ENCODE results near the gene MCM9. TPM values are rescaled to one million over a fixed set of nuclear protein-coding genes. Genes with fewer than 3 reads are reported as not detected.

The MCM9 gene
- total and polyA plus RNA-seq, 2 donors (not counting 1 experiment from before 2014, with no cell fraction given): 14.0 to 54.5 TPM

- Histone ChIP-seq H4K20me1 (ENCODE audit: control insufficient read depth, insufficient read depth, low read length, poor library complexity, severe bottlenecking) (no peaks in the 10 kb centered on the region), H3K36me3 (replicated peaks in 1 of 2; ENCODE audit: control extremely low read depth in 1 of 2, control insufficient read depth in 1 of 2, extremely low read depth in 1 of 2, insufficient read depth in 2 of 2, low read length in 1 of 2) (no peaks in the 10 kb centered on the region), H3K4me2 (replicated peaks; ENCODE audit: low read depth, low read length, poor library complexity, severe bottlenecking) (no peak overlapping the region), H3K4me3 (ENCODE audit: control extremely low read depth in 1 of 5, extremely low read depth in 1 of 5, insufficient read depth in 1 of 5, low read depth in 2 of 5, low read length in 4 of 5) (no peak overlapping the region), H3K27me3 (replicated peaks in 1 of 4; ENCODE audit: control extremely low read depth in 1 of 4, control insufficient read depth in 3 of 4, insufficient read depth in 4 of 4, low read length in 3 of 4) (no peaks in the 10 kb centered on the region), H3K27ac (ENCODE audit: low read length in 2 of 2) (no peak overlapping the region), H2AFZ (ENCODE audit: insufficient read depth, low read depth, low read length, poor library complexity, severe bottlenecking) (no peak overlapping the region), H3K9ac (ENCODE audit: low read length) (no peak overlapping the region), H3K79me2 (ENCODE audit: control insufficient read depth, insufficient read depth, low read length) (no peaks in the 10 kb centered on the region), H3K9me3 (ENCODE audit: control extremely low read depth in 1 of 3, control insufficient read depth in 2 of 3, insufficient read depth in 1 of 3, low read length in 2 of 3) (no peaks in the 10 kb centered on the region), H3K4me1 (ENCODE audit: control insufficient read depth in 2 of 2, insufficient read depth in 2 of 2, low read length in 2 of 2) (no peaks in the 10 kb centered on the region)
- ATAC-seq (ENCODE audit: low read depth) (no peak), DNase-seq (no peak)
- CTCF ChIA-PET: no interaction called here
- Mint-ChIP-seq H3K27ac (no peak overlapping the region), H3K4me1 (no peaks in the 10 kb centered on the region), H3K9me3 (ENCODE audit: insufficient read depth) (no peaks in the 10 kb centered on the region), H3K27me3 (no peaks in the 10 kb centered on the region), H3K4me3 (no peak overlapping the region)
- intact Hi-C loops (cut with micrococcal nuclease): no loop called here
- POLR2A ChIA-PET: no interaction called here
- TF ChIP-seq CTCF (IDR thresholded peaks at IDR 0.05) (no peak), EZH2 (IDR thresholded peaks at IDR 0.05; ENCODE audit: borderline replicate concordance, insufficient read depth, low read depth, low read length, poor library complexity, severe bottlenecking) (no peak)
- WGBS (ENCODE audit: insufficient coverage): no CpG with 5 or more reads among the region's 5 CpGs
Measured at GRCh38 chr6:118980063-118980462, 45.1 kb upstream of the MCM9 start.

- CTCF ChIA-PET: no interaction called here
- H3K4me1 Mint-ChIP-seq: no peaks in the 10 kb centered on the region
- no peaks in the 10 kb centered on the region for H3K27me3 ChIP-seq (replicated peaks in 1 of 4; ENCODE audit: control extremely low read depth in 1 of 4, control insufficient read depth in 3 of 4, insufficient read depth in 4 of 4, low read length in 3 of 4)
- no peak overlapping the region for H3K9ac ChIP-seq (ENCODE audit: low read length)
- H3K4me2 ChIP-seq (replicated peaks; ENCODE audit: low read depth, low read length, poor library complexity, severe bottlenecking): no peak overlapping the region
- H4K20me1 ChIP-seq (ENCODE audit: control insufficient read depth, insufficient read depth, low read length, poor library complexity, severe bottlenecking): no peaks in the 10 kb centered on the region
- H3K4me1 ChIP-seq (ENCODE audit: control insufficient read depth in 2 of 2, insufficient read depth in 2 of 2, low read length in 2 of 2): no peaks in the 10 kb centered on the region
- H3K9me3 ChIP-seq (ENCODE audit: control extremely low read depth in 1 of 3, control insufficient read depth in 2 of 3, insufficient read depth in 1 of 3, low read length in 2 of 3): no peaks in the 10 kb centered on the region
- ATAC-seq (ENCODE audit: low read depth) (no peak), DNase-seq (no peak)
- intact Hi-C loops (cut with micrococcal nuclease): no loop called here
- WGBS (ENCODE audit: insufficient coverage): no CpG with 5 or more reads among the region's 1 CpG
- H3K36me3 ChIP-seq (replicated peaks in 1 of 2; ENCODE audit: control extremely low read depth in 1 of 2, control insufficient read depth in 1 of 2, extremely low read depth in 1 of 2, insufficient read depth in 2 of 2, low read length in 1 of 2): no peaks in the 10 kb centered on the region
- no peaks in the 10 kb centered on the region for H3K79me2 ChIP-seq (ENCODE audit: control insufficient read depth, insufficient read depth, low read length)
- no peak overlapping the region for H3K4me3 Mint-ChIP-seq
- TF ChIP-seq EZH2 (IDR thresholded peaks at IDR 0.05; ENCODE audit: borderline replicate concordance, insufficient read depth, low read depth, low read length, poor library complexity, severe bottlenecking): no peak
- no peak for TF ChIP-seq CTCF (IDR thresholded peaks at IDR 0.05)
- no peak overlapping the region for H3K27ac ChIP-seq (ENCODE audit: low read length in 2 of 2)
- H3K9me3 Mint-ChIP-seq (ENCODE audit: insufficient read depth): no peaks in the 10 kb centered on the region
- H3K27me3 Mint-ChIP-seq: no peaks in the 10 kb centered on the region
- H3K27ac Mint-ChIP-seq: no peak overlapping the region
- H2AFZ ChIP-seq (ENCODE audit: insufficient read depth, low read depth, low read length, poor library complexity, severe bottlenecking): no peak overlapping the region
- POLR2A ChIA-PET: no interaction called here
- H3K4me3 ChIP-seq (ENCODE audit: control extremely low read depth in 1 of 5, extremely low read depth in 1 of 5, insufficient read depth in 1 of 5, low read depth in 2 of 5, low read length in 4 of 5): no peak overlapping the region
Measured at GRCh38 chr6:118974790-118975189, 39.8 kb upstream of the MCM9 start.
